CD14-positive monocyte (primary cell): ENCODE measurements around the gene KLF3. TPM values are rescaled to one million over a fixed set of nuclear protein-coding genes. Genes with fewer than 3 reads are reported as not detected.

Experiments
- DNase-seq, 3 donors: peaks; one replicate each; pipeline ENCODE4 v3.0.0-alpha.2; 2011 to 2022
- H2AFZ ChIP-seq: 2 replicates; pipeline ENCODE4 v1.6.0; 2012; ENCODE audit warnings: mild to moderate bottlenecking, low read depth, low read length, inconsistent platforms; ENCODE audit not compliant: insufficient read depth, poor library complexity, severe bottlenecking
- H3K27ac ChIP-seq, 2 donors: 1 replicate in 1 of 2; 2 replicates in 1 of 2; pipeline ENCODE4 v1.5.1; 2012 to 2013; ENCODE audit warnings: low read length in 2 of 2, control low read depth in 1 of 2, inconsistent platforms in 1 of 2, low read depth in 1 of 2, mild to moderate bottlenecking in 1 of 2
- H3K27me3 ChIP-seq, 2 donors: one replicate each; pipeline versions ENCODE4 v1.6.0 to v1.6.1; 2011 to 2013; ENCODE audit warnings: low read length in 2 of 2; ENCODE audit not compliant: control insufficient read depth in 2 of 2, insufficient read depth in 2 of 2
- H3K36me3 ChIP-seq, 2 donors: replicated peaks in 1 of 2; 1 replicate in 1 of 2; 2 replicates in 1 of 2; pipeline versions ENCODE4 v1.5.1 to v1.6.1; 2012 to 2013; ENCODE audit warnings: low read length in 2 of 2, control low read depth in 1 of 2, inconsistent platforms in 1 of 2, mild to moderate bottlenecking in 1 of 2; ENCODE audit not compliant: insufficient read depth in 2 of 2, control insufficient read depth in 1 of 2
- H3K4me1 ChIP-seq, 2 donors: 1 replicate in 1 of 2; 2 replicates in 1 of 2; pipeline versions ENCODE4 v1.5.1 to v1.6.1; 2012 to 2013; ENCODE audit warnings: low read length in 2 of 2, control low read depth in 1 of 2, inconsistent platforms in 1 of 2, mild to moderate bottlenecking in 1 of 2, moderate library complexity in 1 of 2; ENCODE audit not compliant: insufficient read depth in 2 of 2, control insufficient read depth in 1 of 2
- H3K4me2 ChIP-seq: replicated peaks from 2 replicates; pipeline ENCODE3; 2012; ENCODE audit warnings: low read length, moderate library complexity, mild to moderate bottlenecking; ENCODE audit not compliant: poor library complexity, severe bottlenecking; ENCODE audit errors: extremely low read depth
- H3K4me3 ChIP-seq, 3 experiments: fragments of 200-600 bp in 1 of 3; sonication (generic) in 1 of 3; replicated peaks in 1 of 3; 1 replicate in 2 of 3; 2 replicates in 1 of 3; pipeline ENCODE4 v1.5.1; 2011 to 2013; ENCODE audit warnings: low read length in 3 of 3, mild to moderate bottlenecking in 3 of 3, control low read depth in 2 of 3, low read depth in 2 of 3, inconsistent platforms in 1 of 3, moderate library complexity in 1 of 3
- H3K79me2 ChIP-seq: 2 replicates; pipeline ENCODE4 v1.6.0; 2012; ENCODE audit warnings: mild to moderate bottlenecking, control low read depth, inconsistent platforms, low read length, moderate library complexity; ENCODE audit not compliant: insufficient read depth
- H3K9ac ChIP-seq: 2 replicates; pipeline ENCODE4 v1.6.0; 2017; ENCODE audit warnings: low read length, mild to moderate bottlenecking; ENCODE audit not compliant: insufficient read depth, poor library complexity, severe bottlenecking
- H3K9me3 ChIP-seq, 2 donors: replicated peaks in 1 of 2; 1 replicate in 1 of 2; 2 replicates in 1 of 2; pipeline versions ENCODE4 v1.5.1 to v1.6.1; 2012 to 2013; ENCODE audit warnings: low read length in 2 of 2, control low read depth in 1 of 2; ENCODE audit not compliant: control insufficient read depth in 1 of 2, insufficient read depth in 1 of 2
- H4K20me1 ChIP-seq: 2 replicates; pipeline ENCODE4 v1.6.0; 2012; ENCODE audit warnings: mild to moderate bottlenecking, low read length, control low read depth, moderate library complexity; ENCODE audit not compliant: insufficient read depth
- H3K27ac Mint-ChIP-seq, 7 donors: one replicate each; pipeline ENCODE4 v1.8.0; 2020; ENCODE audit warnings: mild to moderate bottlenecking in 7 of 7, mixed read lengths in 7 of 7, moderate library complexity in 6 of 7, inconsistent platforms in 2 of 7
- H3K27me3 Mint-ChIP-seq, 3 donors: one replicate each; pipeline ENCODE4 v1.8.0; 2021 to 2022; ENCODE audit warnings: low read depth in 3 of 3, mild to moderate bottlenecking in 3 of 3, mixed read lengths in 3 of 3, moderate library complexity in 3 of 3, inconsistent platforms in 1 of 3
- H3K36me3 Mint-ChIP-seq, 2 donors: one replicate each; pipeline ENCODE4 v1.8.0; 2020; ENCODE audit warnings: mixed read lengths in 2 of 2, inconsistent platforms in 1 of 2, mild to moderate bottlenecking in 1 of 2
- H3K4me1 Mint-ChIP-seq: one replicate; pipeline ENCODE4 v1.8.0; 2020; ENCODE audit warnings: mild to moderate bottlenecking, mixed read lengths
- H3K4me3 Mint-ChIP-seq, 2 donors: one replicate each; pipeline ENCODE4 v1.8.0; 2020; ENCODE audit warnings: mild to moderate bottlenecking in 2 of 2, mixed read lengths in 2 of 2, moderate library complexity in 1 of 2
- H3K9me3 Mint-ChIP-seq, 7 donors: one replicate each; pipeline ENCODE4 v1.8.0; 2020 to 2022; ENCODE audit warnings: mixed read lengths in 7 of 7, mild to moderate bottlenecking in 6 of 7, moderate library complexity in 6 of 7, inconsistent platforms in 2 of 7
- CTCF ChIP-seq: fragments of 200-600 bp; IDR thresholded peaks from one replicate; pipeline ENCODE4 v1.8.0; 2022; ENCODE audit warnings: antibody characterized with exemption, mild to moderate bottlenecking
- WGBS: methylation state at CpG from one replicate; pipeline ENCODE4 v1.1.5; 2013; ENCODE audit warnings: missing lambda C conversion rate; ENCODE audit not compliant: insufficient coverage; 5-methylcytosine and 5-hydroxymethylcytosine counted together
- intact Hi-C, 2 donors: fragments of 100-400 bp; cut with micrococcal nuclease; formaldehyde crosslinking; loops; one replicate each; pipeline versions ENCODE4 v1.15.0 to v1.15.1; 2023
- polyA plus RNA-seq, 3 donors: library from polyadenylated mRNA; depleted of rRNA in 1 of 3; unstranded in 2 of 3; stranded (reverse) in 1 of 3; fragments of 300-500 nt in 2 of 3; fragments of >200 nt in 1 of 3; fragmentation: Illumina TruSeq in 2 of 3; gene quantifications; 1 replicate in 2 of 3; 2 replicates in 1 of 3; pipeline ENCODE4 v1.2.3, GENCODE V29; 2012 to 2021

The KLF3 gene
- polyA plus RNA-seq, 3 donors: 46.3 to 95.7 (median 53.9) TPM

DNA sequence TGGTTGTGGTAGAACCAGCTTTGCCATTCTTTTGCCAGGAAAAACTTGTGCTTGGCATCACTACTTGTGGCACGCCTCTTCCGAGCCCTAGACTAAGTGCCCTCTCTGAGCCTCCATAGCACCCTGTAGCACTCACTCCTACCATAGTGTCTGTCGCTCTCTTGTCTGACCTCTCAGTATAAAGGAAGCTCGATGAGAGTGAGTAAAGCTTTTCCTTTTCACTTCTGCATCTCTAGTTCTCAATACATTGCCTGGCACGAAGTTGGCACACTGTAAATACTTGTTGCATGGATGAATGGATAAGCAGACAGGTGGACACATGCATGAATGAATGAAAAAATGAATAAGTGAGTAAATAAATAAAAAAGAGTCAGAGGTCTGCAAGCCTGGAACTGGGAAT lies 70.4 kb downstream of the KLF3 start:
- Mint-ChIP-seq H3K27me3 (peaks cover 0 to 4% (median 0%) of the 10 kb centered on the region in 3 donors), H3K27ac (peak overlapping the region in 2 of 7 donors; percentile 9 to 64), H3K36me3 (no peaks in the 10 kb centered on the region), H3K9me3 (peaks cover 0 to 11% (median 4%) of the 10 kb centered on the region in 7 donors), H3K4me3 (no peak overlapping the region), H3K4me1 (peaks cover 12% of the 10 kb centered on the region)
- H3K79me2 ChIP-seq: no peaks in the 10 kb centered on the region
- peaks cover 9 to 19% of the 10 kb centered on the region in 2 donors for H3K4me1 ChIP-seq
- no peak for TF ChIP-seq CTCF
- no peak for DNase-seq
- H3K9me3 ChIP-seq: peaks cover 0 to 3% of the 10 kb centered on the region in 2 donors
- no peak overlapping the region for H2AFZ ChIP-seq
- H3K4me3 ChIP-seq: no peak overlapping the region
- H3K27me3 ChIP-seq: no peaks in the 10 kb centered on the region
- WGBS: 100% methylated on average over 2 of the region's 5 CpGs
- H4K20me1 ChIP-seq: no peaks in the 10 kb centered on the region
- H3K9ac ChIP-seq: no peak overlapping the region
- no peaks in the 10 kb centered on the region for H3K36me3 ChIP-seq
- H3K4me2 ChIP-seq: no peak overlapping the region
- no peak overlapping the region for H3K27ac ChIP-seq
- intact Hi-C loops: loop anchor here in 1 of 2 donors (5.0 kb wide), 1 partner anchor 552 kb away; no protein-coding TSS in a partner anchor

DNA sequence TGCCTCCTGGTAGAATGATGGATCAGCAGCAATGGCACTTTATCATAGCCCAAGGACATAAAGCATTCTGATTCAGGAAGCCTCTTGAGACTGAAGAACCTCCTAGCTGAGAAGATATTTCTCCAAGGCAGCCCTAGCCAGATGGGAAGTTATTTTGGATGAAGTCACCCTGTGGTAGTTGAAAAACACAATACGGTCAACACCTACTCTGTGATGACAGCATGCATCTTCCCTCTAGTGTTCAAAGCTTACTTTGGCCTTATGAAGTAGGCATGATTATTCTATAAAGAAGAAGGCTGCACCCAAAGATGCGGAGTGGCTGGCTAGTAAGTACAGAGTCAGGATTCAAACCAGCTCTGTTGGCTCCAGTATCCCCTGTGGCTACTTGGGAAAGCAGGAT lies 70.9 kb downstream of the KLF3 start:
- H3K27ac ChIP-seq: no peak overlapping the region
- intact Hi-C loops: loop anchor here in 1 of 2 donors (5.0 kb wide), 1 partner anchor 553 kb away; no protein-coding TSS in a partner anchor
- Mint-ChIP-seq H3K4me1 (peaks cover 12% of the 10 kb centered on the region), H3K9me3 (peaks cover 0 to 11% (median 4%) of the 10 kb centered on the region in 7 donors), H3K27me3 (peaks cover 0 to 4% (median 0%) of the 10 kb centered on the region in 3 donors), H3K27ac (peak overlapping the region in 1 of 7 donors; percentile 50), H3K36me3 (no peaks in the 10 kb centered on the region), H3K4me3 (no peak overlapping the region)
- WGBS: 100% methylated on average over 1 of the region's 2 CpGs
- H3K4me1 ChIP-seq: peaks cover 9 to 19% of the 10 kb centered on the region in 2 donors
- no peak overlapping the region for H3K9ac ChIP-seq
- H3K36me3 ChIP-seq: no peaks in the 10 kb centered on the region
- no peak overlapping the region for H3K4me3 ChIP-seq
- H3K27me3 ChIP-seq: no peaks in the 10 kb centered on the region
- H3K4me2 ChIP-seq: no peak overlapping the region
- no peaks in the 10 kb centered on the region for H3K79me2 ChIP-seq
- no peaks in the 10 kb centered on the region for H4K20me1 ChIP-seq
- no peak for DNase-seq
- TF ChIP-seq CTCF: no peak
- peaks cover 0 to 3% of the 10 kb centered on the region in 2 donors for H3K9me3 ChIP-seq
- no peak overlapping the region for H2AFZ ChIP-seq
